Measurements from ENCODE around the gene STOML2.
A peak's percentile ranks its signal among the peaks of the same experiment; 100 is the strongest.

Gene STOML2

DNA sequence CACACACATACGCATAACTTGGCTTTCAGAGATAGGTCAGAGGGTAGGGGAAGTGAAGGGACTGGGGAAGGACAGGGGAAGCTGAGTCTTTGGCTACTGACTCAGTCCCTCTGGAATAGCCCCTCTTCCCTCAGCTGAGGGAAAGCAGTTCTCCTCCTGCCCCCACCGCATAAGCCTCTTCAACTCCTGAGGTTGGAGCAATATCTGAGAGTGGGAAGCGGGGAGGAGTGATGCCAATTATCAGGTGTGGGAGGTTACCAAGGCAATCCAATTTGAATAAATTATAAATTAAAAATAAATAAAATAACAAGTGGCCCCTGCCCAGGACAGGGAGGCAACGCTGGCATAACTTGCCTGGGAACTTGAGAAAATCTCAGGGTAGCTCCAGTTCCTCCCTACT lies 1.7 kb upstream of the STOML2 start:
- Histone ChIP-seq H3K4me3 (ENCODE audit: low read length) (no peak overlapping the region), H3K9me3 (ENCODE audit: control insufficient read depth, low read length) (no peaks in the 10 kb centered on the region), H3K4me1 (ENCODE audit: control insufficient read depth, insufficient read depth, low read length) (peaks cover 21% of the 10 kb centered on the region), H3K27me3 (ENCODE audit: control insufficient read depth, insufficient read depth, low read length) (no peaks in the 10 kb centered on the region), H3K9ac (ENCODE audit: low read length) (no peak overlapping the region), H3K36me3 (ENCODE audit: control insufficient read depth, insufficient read depth, low read length) (no peaks in the 10 kb centered on the region)

DNA sequence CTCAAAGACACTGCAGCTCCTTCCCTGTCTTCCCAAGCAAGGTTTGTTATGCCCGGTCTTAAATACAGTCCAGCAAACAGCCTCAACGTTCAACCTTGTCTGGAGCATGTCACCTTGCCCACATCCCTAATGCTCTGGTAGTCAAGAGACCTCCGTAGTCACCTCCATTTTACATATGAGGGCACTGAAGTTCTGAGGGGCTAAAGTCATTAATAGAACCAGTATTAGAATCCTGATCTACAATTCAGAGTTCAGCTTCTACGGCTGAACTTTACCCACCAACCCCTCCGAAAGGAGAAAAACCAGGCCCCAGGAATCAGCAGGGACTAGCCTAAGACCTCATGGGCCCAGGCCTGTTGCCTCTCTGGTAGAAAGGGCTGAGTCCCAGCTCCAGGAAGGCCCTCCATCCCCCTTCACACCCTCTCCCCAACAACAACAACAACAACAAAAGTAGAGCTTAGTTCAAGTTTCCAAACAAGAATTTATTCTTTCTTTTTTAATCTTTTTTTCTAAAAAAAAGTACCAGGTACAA lies 795 bp upstream of the STOML2 start:
- H3K4me3 ChIP-seq (ENCODE audit: low read length), result peak overlapping the region; percentile 89

DNA sequence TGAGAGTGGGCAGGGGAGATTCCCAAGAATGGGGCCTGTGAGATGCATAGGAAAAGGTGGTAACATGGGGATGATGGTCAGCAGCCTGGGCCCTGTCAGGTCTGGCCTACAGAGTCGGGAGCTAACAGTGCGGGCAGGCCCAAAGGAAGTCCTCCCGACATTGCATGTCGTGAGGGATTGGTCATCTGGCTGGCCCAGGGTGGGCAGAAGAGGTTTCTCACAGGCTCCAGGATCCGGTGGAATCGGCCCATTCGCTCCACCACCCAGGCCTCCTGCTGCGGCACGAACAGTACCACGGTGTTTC lies 514 bp downstream of the STOML2 start:
- Histone ChIP-seq H3K9me3 (ENCODE audit: control insufficient read depth, low read length) (no peaks in the 10 kb centered on the region), H3K36me3 (ENCODE audit: control insufficient read depth, insufficient read depth, low read length) (no peaks in the 10 kb centered on the region), H3K4me1 (ENCODE audit: control insufficient read depth, insufficient read depth, low read length) (peaks cover 21% of the 10 kb centered on the region)

More for the DNA sequence above, 795 bp upstream of the STOML2 start:
- Histone ChIP-seq H3K9ac (ENCODE audit: low read length) (peak overlapping the region; percentile 96), H3K4me1 (ENCODE audit: control insufficient read depth, insufficient read depth, low read length) (peaks cover 21% of the 10 kb centered on the region), H3K9me3 (ENCODE audit: control insufficient read depth, low read length) (no peaks in the 10 kb centered on the region), H3K27me3 (ENCODE audit: control insufficient read depth, insufficient read depth, low read length) (no peaks in the 10 kb centered on the region), H3K36me3 (ENCODE audit: control insufficient read depth, insufficient read depth, low read length) (no peaks in the 10 kb centered on the region)

DNA sequence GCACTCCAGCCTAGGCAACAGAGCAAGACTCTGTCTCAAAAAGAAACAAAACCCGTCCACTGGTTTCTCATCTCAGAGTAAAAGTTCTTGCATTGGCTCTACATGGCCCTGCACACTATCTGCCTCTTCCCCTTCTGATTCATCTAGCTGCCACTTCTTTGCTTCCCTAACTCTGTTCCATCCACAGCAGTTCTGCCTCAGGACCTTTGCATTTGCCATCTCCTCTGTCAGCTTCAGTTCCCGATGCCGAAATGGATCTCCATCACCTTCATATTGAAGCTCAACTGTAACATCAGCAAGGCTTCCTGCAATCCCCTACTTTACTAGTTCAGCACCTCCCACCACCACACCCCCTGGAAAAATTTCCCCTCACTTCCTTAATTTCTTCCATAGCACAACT lies 5.4 kb downstream of the STOML2 start:
- peaks cover 5% of the 10 kb centered on the region for H3K36me3 ChIP-seq (ENCODE audit: control insufficient read depth, insufficient read depth, low read length)
- no peak overlapping the region for H3K9ac ChIP-seq (ENCODE audit: low read length)
- H3K4me1 ChIP-seq (ENCODE audit: control insufficient read depth, insufficient read depth, low read length), result peaks cover 23% of the 10 kb centered on the region
- no peak overlapping the region for H3K4me3 ChIP-seq (ENCODE audit: low read length)
- no peaks in the 10 kb centered on the region for H3K9me3 ChIP-seq (ENCODE audit: control insufficient read depth, low read length)
- H3K27me3 ChIP-seq (ENCODE audit: control insufficient read depth, insufficient read depth, low read length), result no peaks in the 10 kb centered on the region

More for the DNA sequence above, 514 bp downstream of the STOML2 start:
- peak overlapping the region; percentile 96 for H3K9ac ChIP-seq (ENCODE audit: low read length)
- peak overlapping the region; percentile 89 for H3K4me3 ChIP-seq (ENCODE audit: low read length)
- H3K27me3 ChIP-seq (ENCODE audit: control insufficient read depth, insufficient read depth, low read length), result no peaks in the 10 kb centered on the region

DNA sequence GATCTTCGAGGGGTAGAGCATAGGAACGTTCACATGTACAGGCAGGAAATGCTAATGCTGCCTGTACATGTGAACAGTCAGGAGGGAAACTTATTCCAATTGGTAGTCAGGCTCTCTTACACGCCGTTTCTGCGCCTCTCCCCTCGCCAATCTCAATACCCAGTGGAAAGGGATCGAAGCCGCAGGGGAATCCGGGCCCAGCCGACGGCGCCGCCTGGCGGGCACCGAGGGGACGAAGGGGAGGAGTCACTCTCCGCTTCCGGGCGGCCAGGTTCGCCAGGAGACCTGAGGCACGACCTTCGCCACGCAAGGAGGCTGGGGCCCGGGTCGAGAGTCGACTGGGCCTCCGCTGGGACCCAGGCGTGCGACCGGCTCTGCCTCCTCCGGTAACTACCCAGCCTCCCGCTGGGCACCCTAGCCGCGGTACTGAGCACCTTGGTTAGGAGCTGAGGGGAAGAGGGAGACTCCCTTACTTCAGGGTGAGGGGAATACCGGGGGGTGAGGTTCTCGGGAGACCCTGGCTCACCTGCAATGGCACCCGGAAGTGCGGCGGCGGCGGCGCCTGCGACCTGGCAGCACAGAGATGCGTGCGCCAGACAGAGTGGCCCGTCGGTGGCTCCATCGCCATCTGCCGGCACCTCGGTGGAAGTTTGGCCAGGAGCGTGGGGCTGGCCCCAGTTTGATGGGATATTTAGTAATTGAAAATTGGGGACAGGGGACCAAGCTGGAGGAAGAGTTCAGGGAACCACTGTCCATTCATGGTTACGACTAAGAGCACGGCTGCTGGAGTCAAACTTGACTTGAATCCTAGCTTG lies 6.7 kb downstream of the STOML2 start, which contains the start of gene PIGO:
TSS of gene PIGO (minus strand) at position 557 of the 815 bp plus-strand sequence. CDS start 1,026 bp downstream, outside the sequence.
- H3K9me3 ChIP-seq (ENCODE audit: control insufficient read depth, low read length), result no peaks in the 10 kb centered on the region
- peaks cover 5% of the 10 kb centered on the region for H3K36me3 ChIP-seq (ENCODE audit: control insufficient read depth, insufficient read depth, low read length)

DNA sequence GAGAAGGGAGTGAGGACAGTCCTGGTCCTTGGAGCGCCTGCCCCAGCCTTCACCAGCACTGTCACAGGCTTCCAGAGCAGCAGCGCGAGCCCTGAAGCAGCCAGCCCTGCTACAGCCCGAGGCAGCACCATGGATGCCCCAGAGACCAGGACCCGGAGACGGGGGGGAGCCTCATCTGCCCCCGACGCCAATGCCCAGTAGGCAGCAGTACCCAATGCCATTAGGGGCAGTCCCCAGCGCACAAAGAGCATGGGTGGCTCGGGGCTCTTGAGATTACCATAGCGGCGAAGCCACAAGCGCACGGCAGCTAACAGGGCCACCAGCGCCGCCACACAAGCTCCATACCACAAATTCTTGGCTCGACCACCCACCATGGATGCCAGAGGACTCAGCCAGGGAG lies 11.4 kb downstream of the STOML2 start:
- Histone ChIP-seq H3K9me3 (ENCODE audit: control insufficient read depth, low read length) (no peaks in the 10 kb centered on the region), H3K36me3 (ENCODE audit: control insufficient read depth, insufficient read depth, low read length) (peaks cover 16% of the 10 kb centered on the region), H3K27me3 (ENCODE audit: control insufficient read depth, insufficient read depth, low read length) (no peaks in the 10 kb centered on the region), H3K9ac (ENCODE audit: low read length) (no peak overlapping the region), H3K4me3 (ENCODE audit: low read length) (no peak overlapping the region), H3K4me1 (ENCODE audit: control insufficient read depth, insufficient read depth, low read length) (peaks cover 11% of the 10 kb centered on the region)

More for the DNA sequence above, 6.7 kb downstream of the STOML2 start, which contains the start of gene PIGO:
- no peaks in the 10 kb centered on the region for H3K27me3 ChIP-seq (ENCODE audit: control insufficient read depth, insufficient read depth, low read length)
- H3K4me3 ChIP-seq (ENCODE audit: low read length), result peak within 1 kb of the TSS; percentile 96
- peaks cover 11% of the 10 kb centered on the region for H3K4me1 ChIP-seq (ENCODE audit: control insufficient read depth, insufficient read depth, low read length)
- peak within 1 kb of the TSS; percentile 97 for H3K9ac ChIP-seq (ENCODE audit: low read length)

DNA sequence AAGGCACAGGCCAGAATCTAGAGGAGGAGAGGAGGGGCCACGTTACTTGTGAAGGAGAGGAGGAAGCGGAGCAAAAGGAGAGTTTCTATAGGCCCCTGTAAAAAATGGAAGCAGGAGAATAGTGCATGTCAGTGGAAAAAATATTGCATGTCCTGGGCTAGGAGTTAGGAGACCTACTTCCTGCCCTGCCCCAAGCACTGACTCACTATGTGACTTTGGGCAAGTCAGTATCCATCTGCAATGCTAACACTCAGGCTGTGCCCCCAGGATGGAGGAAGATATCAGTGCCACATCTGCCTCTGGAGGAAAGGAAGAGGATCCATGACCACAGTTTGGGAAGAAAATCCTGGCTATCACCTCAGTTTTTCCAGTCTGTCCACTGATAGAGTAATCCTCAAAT lies 13.5 kb downstream of the STOML2 start:
- Histone ChIP-seq H3K4me3 (ENCODE audit: low read length) (no peak overlapping the region), H3K9ac (ENCODE audit: low read length) (no peak overlapping the region), H3K4me1 (ENCODE audit: control insufficient read depth, insufficient read depth, low read length) (no peaks in the 10 kb centered on the region), H3K27me3 (ENCODE audit: control insufficient read depth, insufficient read depth, low read length) (no peaks in the 10 kb centered on the region), H3K36me3 (ENCODE audit: control insufficient read depth, insufficient read depth, low read length) (peaks cover 16% of the 10 kb centered on the region), H3K9me3 (ENCODE audit: control insufficient read depth, low read length) (no peaks in the 10 kb centered on the region)

DNA sequence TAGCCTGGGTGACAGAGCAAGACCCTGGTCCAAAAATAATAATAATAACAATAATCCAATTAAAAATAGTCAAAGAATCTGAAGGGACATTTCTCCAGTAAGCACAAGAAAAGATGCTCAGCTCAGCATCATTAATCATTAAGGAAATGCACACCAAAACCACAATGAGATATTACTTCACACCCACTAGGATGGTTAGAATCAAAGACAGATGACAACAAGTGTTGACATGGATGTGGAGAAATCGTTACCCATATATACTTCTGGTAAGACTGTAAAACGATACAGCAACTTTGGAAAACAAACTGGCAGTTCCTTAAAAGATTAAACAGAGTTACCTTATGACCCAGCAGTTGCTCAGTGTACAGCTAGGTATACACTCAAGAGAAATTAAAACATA lies 17.9 kb downstream of the STOML2 start:
- no peak overlapping the region for H3K4me3 ChIP-seq (ENCODE audit: low read length)
- H3K9ac ChIP-seq (ENCODE audit: low read length), result no peak overlapping the region
- no peaks in the 10 kb centered on the region for H3K9me3 ChIP-seq (ENCODE audit: control insufficient read depth, low read length)
- peaks cover 10% of the 10 kb centered on the region for H3K36me3 ChIP-seq (ENCODE audit: control insufficient read depth, insufficient read depth, low read length)
- no peaks in the 10 kb centered on the region for H3K27me3 ChIP-seq (ENCODE audit: control insufficient read depth, insufficient read depth, low read length)
- no peaks in the 10 kb centered on the region for H3K4me1 ChIP-seq (ENCODE audit: control insufficient read depth, insufficient read depth, low read length)

DNA sequence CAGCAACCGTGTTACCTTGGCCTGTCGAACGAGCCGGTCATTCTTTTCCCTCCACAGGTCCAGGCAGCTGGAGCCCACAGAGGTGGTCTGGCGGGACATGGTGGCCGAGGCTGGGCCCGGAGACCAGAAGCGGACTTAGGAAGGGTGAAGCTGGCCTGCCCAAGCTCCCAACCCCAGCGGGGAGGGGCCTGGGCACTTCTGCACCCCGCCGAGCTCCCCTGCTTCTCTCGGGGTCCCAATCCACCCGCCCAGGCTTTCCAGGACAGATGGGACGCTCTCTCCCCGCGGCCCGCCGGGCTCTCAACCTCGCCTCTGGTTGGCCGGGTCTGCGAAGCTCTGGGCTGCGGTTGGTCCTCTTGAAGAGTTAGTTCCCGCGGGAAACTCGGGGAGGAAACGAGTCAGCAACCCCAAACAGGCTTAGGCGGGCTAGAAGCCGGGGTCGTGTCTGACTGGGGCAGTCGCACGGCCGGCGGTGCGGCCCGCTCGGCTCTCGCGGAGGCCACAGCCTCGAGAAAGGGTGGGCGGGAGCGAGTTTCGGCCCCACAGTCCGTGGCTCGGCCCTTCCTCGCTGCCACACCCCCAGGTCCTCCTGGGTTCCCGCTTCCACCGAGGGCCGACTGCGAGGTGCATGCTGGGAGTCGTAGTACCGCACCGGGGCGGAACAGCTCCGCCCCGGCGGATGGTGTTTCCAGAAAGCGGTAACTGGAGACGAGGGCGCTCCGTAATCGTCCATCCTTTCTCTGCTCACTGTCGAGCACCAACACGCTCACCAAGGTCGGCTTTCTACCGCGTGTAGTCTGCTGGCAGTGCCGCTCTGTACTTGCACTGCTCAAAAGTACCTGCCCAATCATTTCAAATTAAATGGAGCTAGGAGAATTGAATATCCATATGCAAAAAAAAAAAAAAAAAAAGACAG lies 23.2 kb downstream of the STOML2 start, which contains the start of gene FANCG:
TSS of gene FANCG (minus strand) at position 517 of the 916 bp plus-strand sequence. CDS start at position 99, 418 bp downstream.
- Histone ChIP-seq H3K27me3 (ENCODE audit: control insufficient read depth, insufficient read depth, low read length) (no peaks in the 10 kb centered on the region), H3K4me1 (ENCODE audit: control insufficient read depth, insufficient read depth, low read length) (peaks cover 8% of the 10 kb centered on the region), H3K4me3 (ENCODE audit: low read length) (peak within 1 kb of the TSS; percentile 23), H3K9ac (ENCODE audit: low read length) (peak within 1 kb of the TSS; percentile 60), H3K9me3 (ENCODE audit: control insufficient read depth, low read length) (no peaks in the 10 kb centered on the region), H3K36me3 (ENCODE audit: control insufficient read depth, insufficient read depth, low read length) (peaks cover 3% of the 10 kb centered on the region)

DNA sequence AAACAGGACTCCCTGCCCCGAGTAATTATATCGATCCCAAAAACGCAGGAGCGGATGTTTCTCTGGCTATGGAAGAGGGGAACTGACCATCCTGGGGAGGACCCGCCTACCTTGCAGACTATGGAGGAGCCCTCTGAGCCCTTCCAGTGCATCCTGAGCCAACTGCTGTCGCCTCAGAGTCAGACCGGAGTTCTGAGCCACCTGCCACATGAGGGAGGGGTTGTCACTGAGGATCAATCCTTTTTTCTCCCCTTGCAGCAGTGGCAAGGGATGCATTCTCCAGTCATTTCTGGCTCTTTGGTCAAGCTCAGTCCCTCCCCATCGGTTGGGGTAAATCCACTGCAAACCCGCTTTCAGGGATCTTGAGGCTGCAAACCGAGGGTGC lies 23.9 kb downstream of the STOML2 start:
- H3K4me3 ChIP-seq (ENCODE audit: low read length), result peak overlapping the region; percentile 23
- no peaks in the 10 kb centered on the region for H3K9me3 ChIP-seq (ENCODE audit: control insufficient read depth, low read length)
- no peaks in the 10 kb centered on the region for H3K27me3 ChIP-seq (ENCODE audit: control insufficient read depth, insufficient read depth, low read length)
- peak overlapping the region; percentile 60 for H3K9ac ChIP-seq (ENCODE audit: low read length)
- peaks cover 3% of the 10 kb centered on the region for H3K36me3 ChIP-seq (ENCODE audit: control insufficient read depth, insufficient read depth, low read length)
- H3K4me1 ChIP-seq (ENCODE audit: control insufficient read depth, insufficient read depth, low read length), result peaks cover 8% of the 10 kb centered on the region

DNA sequence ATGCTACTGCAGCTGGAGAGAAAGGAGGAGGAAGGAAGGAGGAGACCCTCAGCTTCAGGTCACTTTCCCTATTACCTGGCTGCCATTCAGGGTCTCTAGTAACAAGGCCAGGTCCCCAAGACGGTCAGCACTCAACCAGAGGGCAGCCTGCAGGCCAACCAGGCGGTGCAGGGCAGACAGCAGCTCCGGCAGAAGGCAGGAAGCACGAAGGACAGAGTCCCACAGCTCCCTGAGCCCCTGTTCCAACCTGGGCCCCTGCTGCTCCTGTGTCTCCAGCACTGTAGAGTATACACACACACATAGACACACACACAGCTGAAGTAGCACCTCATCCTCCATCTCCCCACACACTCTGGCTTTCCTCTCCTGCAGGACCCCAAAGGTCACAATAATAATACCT lies 24.9 kb downstream of the STOML2 start:
- H3K27me3 ChIP-seq (ENCODE audit: control insufficient read depth, insufficient read depth, low read length), result no peaks in the 10 kb centered on the region
- H3K36me3 ChIP-seq (ENCODE audit: control insufficient read depth, insufficient read depth, low read length), result peaks cover 3% of the 10 kb centered on the region
- H3K4me3 ChIP-seq (ENCODE audit: low read length), result no peak overlapping the region
- no peaks in the 10 kb centered on the region for H3K9me3 ChIP-seq (ENCODE audit: control insufficient read depth, low read length)
- no peak overlapping the region for H3K9ac ChIP-seq (ENCODE audit: low read length)
- H3K4me1 ChIP-seq (ENCODE audit: control insufficient read depth, insufficient read depth, low read length), result peaks cover 9% of the 10 kb centered on the region

DNA sequence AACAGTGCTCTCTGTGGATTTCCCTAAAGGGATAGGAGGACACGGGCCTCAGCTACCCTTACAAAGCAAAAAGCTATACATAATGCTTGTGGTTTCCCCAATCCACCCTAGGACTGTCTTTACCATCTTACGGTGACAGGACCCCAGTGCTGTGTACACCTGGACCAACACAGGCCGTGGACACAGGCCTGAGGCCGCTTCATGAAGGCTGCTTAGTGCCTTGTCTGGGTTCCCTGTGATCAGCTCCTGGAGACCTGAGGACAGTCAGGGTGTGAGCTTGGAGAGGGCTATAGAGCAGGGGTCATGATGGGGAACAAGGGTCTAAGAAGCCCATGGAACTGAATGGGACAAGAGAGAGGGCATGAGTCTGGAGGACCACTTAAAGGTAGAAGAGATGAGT lies 26.1 kb downstream of the STOML2 start:
- peaks cover 3% of the 10 kb centered on the region for H3K36me3 ChIP-seq (ENCODE audit: control insufficient read depth, insufficient read depth, low read length)
- no peak overlapping the region for H3K9ac ChIP-seq (ENCODE audit: low read length)
- no peaks in the 10 kb centered on the region for H3K27me3 ChIP-seq (ENCODE audit: control insufficient read depth, insufficient read depth, low read length)
- H3K9me3 ChIP-seq (ENCODE audit: control insufficient read depth, low read length), result no peaks in the 10 kb centered on the region
- H3K4me3 ChIP-seq (ENCODE audit: low read length), result no peak overlapping the region
- H3K4me1 ChIP-seq (ENCODE audit: control insufficient read depth, insufficient read depth, low read length), result peaks cover 13% of the 10 kb centered on the region
